ENCODE data around the gene MYO1F.
"Not testable (repeated sequence)": the region's sequence is repeated elsewhere in the genome, so short reads cannot be mapped to it uniquely, and the experiment has no call there.

Gene MYO1F

GRCh38 chr19:8517551-8518442 lies 59.4 kb downstream of the MYO1F start:
- DNase-seq (ENCODE audit: low read depth in 2 of 2): peak; percentile 23 to 25

- no peak for DNase-seq (ENCODE audit: low read depth in 2 of 2)
These were observed 61.9 kb downstream of the MYO1F start for GRCh38 chr19:8515317-8515716.

- not testable (repeated sequence) for DNase-seq (ENCODE audit: low read depth in 2 of 2)
These were observed 62.7 kb downstream of the MYO1F start for GRCh38 chr19:8514505-8515009.

GRCh38 chr19:8513687-8514504 lies 63.3 kb downstream of the MYO1F start, which contains the start of gene ZNF414:
ZNF414 (minus strand) TSS chr19:8514167; CDS start chr19:8514046, 121 bp downstream.
- DNase-seq (ENCODE audit: low read depth in 2 of 2): peak; percentile 96

- DNase-seq (ENCODE audit: low read depth in 2 of 2): no peak
These were observed 64.1 kb downstream of the MYO1F start for GRCh38 chr19:8513036-8513686.

- DNase-seq (ENCODE audit: low read depth in 2 of 2): no peak
These were observed 64.9 kb downstream of the MYO1F start for GRCh38 chr19:8512115-8512967.

GRCh38 chr19:8511573-8512101 lies 65.6 kb downstream of the MYO1F start:
- no peak for DNase-seq (ENCODE audit: low read depth in 2 of 2)

GRCh38 chr19:8510589-8511115 lies 66.6 kb downstream of the MYO1F start:
- no peak for DNase-seq (ENCODE audit: low read depth in 2 of 2)

- DNase-seq (ENCODE audit: low read depth in 2 of 2): no peak
These were observed 70.8 kb downstream of the MYO1F start for GRCh38 chr19:8506402-8506957.

- DNase-seq (ENCODE audit: low read depth in 2 of 2): peak; percentile 21 to 37
These were observed 71.4 kb downstream of the MYO1F start for GRCh38 chr19:8505680-8506401.

- DNase-seq (ENCODE audit: low read depth in 2 of 2): no peak
These were observed 72.3 kb downstream of the MYO1F start for GRCh38 chr19:8504919-8505318.

- no peak for DNase-seq (ENCODE audit: low read depth in 2 of 2)
These were observed 73.1 kb downstream of the MYO1F start for GRCh38 chr19:8504171-8504570.

- no peak for DNase-seq (ENCODE audit: low read depth in 2 of 2)
These were observed 73.7 kb downstream of the MYO1F start for GRCh38 chr19:8503510-8503909.

- DNase-seq (ENCODE audit: low read depth in 2 of 2): no peak
These were observed 75.3 kb downstream of the MYO1F start for GRCh38 chr19:8501981-8502380.

- no peak for DNase-seq (ENCODE audit: low read depth in 2 of 2)
These were observed 75.7 kb downstream of the MYO1F start for GRCh38 chr19:8501516-8501915.

GRCh38 chr19:8500158-8500557 lies 77.1 kb downstream of the MYO1F start:
- no peak for DNase-seq (ENCODE audit: low read depth in 2 of 2)

GRCh38 chr19:8499048-8499833 lies 78.0 kb downstream of the MYO1F start:
- DNase-seq (ENCODE audit: low read depth in 2 of 2): no peak

GRCh38 chr19:8498295-8498694 lies 78.9 kb downstream of the MYO1F start:
- DNase-seq (ENCODE audit: low read depth in 2 of 2): no peak

- DNase-seq (ENCODE audit: low read depth in 2 of 2): no peak
These were observed 83.1 kb downstream of the MYO1F start for GRCh38 chr19:8494158-8494557.
